Erythroblast (primary cell): ENCODE data around the gene ANKRD60.
A peak's percentile ranks its signal among the peaks of the same experiment; 100 is the strongest.

Experiments used
- DNase-seq, 2 experiments: peaks; one replicate each; lab custom pipeline; 2025; lab: John Stamatoyannopoulos, UW
- GATA1 ChIP-seq: IDR thresholded peaks from 2 replicates; pipeline ENCODE4 v1.6.1; 2011; ENCODE audit warnings: low read depth, mild to moderate bottlenecking, control low read depth, low read length, moderate library complexity
- POLR2A ChIP-seq: IDR thresholded peaks from 2 replicates; pipeline ENCODE4 v1.6.1; 2011; ENCODE audit warnings: mild to moderate bottlenecking, low read length

Gene ANKRD60

GRCh38 chr20:58239216-58239615 is 10.8 kb upstream of the ANKRD60 start:
- no peak for DNase-seq
- TF ChIP-seq POLR2A = no peak

- DNase-seq = no peak
- TF ChIP-seq GATA1 = no peak
- TF ChIP-seq POLR2A = no peak
Measured at GRCh38 chr20:58238490-58238889, 10.0 kb upstream of the ANKRD60 start.

GRCh38 chr20:58237318-58238132 is 9.1 kb upstream of the ANKRD60 start:
- TF ChIP-seq POLR2A = no peak
- no peak for TF ChIP-seq GATA1
- DNase-seq = no peak

- TF ChIP-seq POLR2A (no peak), GATA1 (no peak)
- peak; percentile 65 to 76 for DNase-seq
Measured at GRCh38 chr20:58236612-58237317, 8.3 kb upstream of the ANKRD60 start.

GRCh38 chr20:58235010-58235409 is 6.6 kb upstream of the ANKRD60 start:
- DNase-seq = no peak
- no peak for TF ChIP-seq GATA1
- no peak for TF ChIP-seq POLR2A

GRCh38 chr20:58233881-58234528 is 5.6 kb upstream of the ANKRD60 start:
- TF ChIP-seq GATA1 = no peak
- TF ChIP-seq POLR2A = no peak
- DNase-seq = peak; percentile 34 to 63

GRCh38 chr20:58233393-58233792 is 4.9 kb upstream of the ANKRD60 start:
- no peak for DNase-seq
- no peak for TF ChIP-seq POLR2A
- no peak for TF ChIP-seq GATA1

- DNase-seq = no peak
- TF ChIP-seq POLR2A (no peak), GATA1 (no peak)
Measured at GRCh38 chr20:58231683-58232082, 3.2 kb upstream of the ANKRD60 start.

GRCh38 chr20:58229198-58229798 is 845 bp upstream of the ANKRD60 start:
- no peak for DNase-seq
- TF ChIP-seq POLR2A (no peak), GATA1 (no peak)

GRCh38 chr20:58228103-58228483 is 360 bp downstream of the ANKRD60 start:
- no peak for DNase-seq
- TF ChIP-seq GATA1 = no peak
- TF ChIP-seq POLR2A = no peak

GRCh38 chr20:58227391-58228102 is 906 bp downstream of the ANKRD60 start:
- TF ChIP-seq GATA1 (no peak), POLR2A (no peak)
- no peak for DNase-seq

- no peak for DNase-seq
- TF ChIP-seq GATA1 (no peak), POLR2A (no peak)
Measured at GRCh38 chr20:58225452-58226200, 2.8 kb downstream of the ANKRD60 start.

- TF ChIP-seq GATA1 = no peak
- no peak for TF ChIP-seq POLR2A
- DNase-seq = no peak
Measured at GRCh38 chr20:58224974-58225373, 3.5 kb downstream of the ANKRD60 start.

- TF ChIP-seq GATA1 (no peak), POLR2A (no peak)
- no peak for DNase-seq
Measured at GRCh38 chr20:58224097-58224496, 4.4 kb downstream of the ANKRD60 start.
